HepG2 (cell line): ENCODE results near the gene SURF2. TPM values are rescaled to one million over a fixed set of nuclear protein-coding genes. Genes with fewer than 3 reads are reported as not detected.

ENCODE experiments used
- AFF4 ChIP-seq: sonication (generic); formaldehyde crosslinking; IDR thresholded peaks from 2 replicates; pipeline ENCODE4 v1.4.0; 2020; ENCODE audit warnings: missing genetic modification reagents
- EEA1 ChIP-seq: sonication (generic); formaldehyde crosslinking; IDR thresholded peaks from 2 replicates; pipeline ENCODE4 v1.5.1; 2020; ENCODE audit warnings: mild to moderate bottlenecking, missing genetic modification reagents, borderline replicate concordance
- NFAT5 ChIP-seq: sonication (generic); formaldehyde crosslinking; IDR thresholded peaks from 2 replicates; pipeline ENCODE4 v1.4.0; 2020; ENCODE audit warnings: missing genetic modification reagents
- RNF2 ChIP-seq: fragments of 450-650 bp; conservative IDR thresholded peaks from 2 replicates; pipeline ENCODE4 v1.6.1; 2016; ENCODE audit warnings: low read depth
- YEATS2 ChIP-seq: sonication (generic); formaldehyde crosslinking; IDR thresholded peaks from 2 replicates; pipeline ENCODE4 v1.4.0; 2020; ENCODE audit warnings: missing genetic modification reagents, borderline replicate concordance
- ZBTB38 ChIP-seq: sonication (generic); formaldehyde crosslinking; IDR thresholded peaks from 2 replicates; pipeline ENCODE4 v1.5.1; 2020; ENCODE audit warnings: mild to moderate bottlenecking, missing genetic modification reagents
- ZFX ChIP-seq: sonication (generic); formaldehyde crosslinking; IDR thresholded peaks from 2 replicates; pipeline ENCODE4 v1.4.0; 2020; ENCODE audit warnings: mild to moderate bottlenecking, low read depth, missing genetic modification reagents, moderate library complexity
- ZNF280B ChIP-seq: sonication (generic); formaldehyde crosslinking; IDR thresholded peaks from 2 replicates; pipeline ENCODE4 v1.5.0; 2020; ENCODE audit warnings: missing genetic modification reagents, mild to moderate bottlenecking, borderline replicate concordance
- ZNF329 ChIP-seq: sonication (generic); formaldehyde crosslinking; IDR thresholded peaks from 2 replicates; pipeline ENCODE4 v1.9.0; 2021; ENCODE audit warnings: low read depth, mild to moderate bottlenecking, missing genetic modification reagents
- ZNF790 ChIP-seq: sonication (generic); formaldehyde crosslinking; IDR thresholded peaks from 2 replicates; pipeline ENCODE4 v1.8.0; 2022; ENCODE audit warnings: missing genetic modification reagents, mild to moderate bottlenecking, borderline replicate concordance
- polyA plus RNA-seq, 8 experiments: library from polyadenylated mRNA; depleted of rRNA in 3 of 8; stranded (reverse) in 7 of 8; unstranded in 1 of 8; fragments of >200 nt; fragmentation: Illumina TruSeq in 4 of 8; extraction: Trizol in 4 of 8; gene quantifications; 2 replicates each; pipeline versions ENCODE4 v1.2.1 to v1.2.3, GENCODE V29; 2011 to 2016; ENCODE audit warnings: low read depth in 4 of 8, missing spikeins in 1 of 8, mixed read lengths in 1 of 8; ENCODE audit not compliant: insufficient read depth in 1 of 8
- total RNA-seq, 5 experiments: library from RNA; depleted of rRNA; stranded (reverse); fragments of >200 nt; fragmentation: Illumina TruSeq; extraction: Trizol; gene quantifications; 2 replicates each; pipeline ENCODE4 v1.2.3, GENCODE V29; 2016; ENCODE audit warnings: low read depth in 1 of 5
- TF ChIP-seq, protein P1 (sequence below): sonication (generic); formaldehyde crosslinking; IDR thresholded peaks from 2 replicates; pipeline ENCODE4 v1.4.0; 2020; ENCODE audit warnings: mild to moderate bottlenecking, missing genetic modification reagents
- TF ChIP-seq, protein P2 (sequence below): sonication (generic); formaldehyde crosslinking; IDR thresholded peaks from 2 replicates; pipeline ENCODE4 v1.4.0; 2020; ENCODE audit warnings: missing genetic modification reagents, mild to moderate bottlenecking, borderline replicate concordance

The SURF2 gene
- total and polyA plus RNA-seq, 2 of the 13 experiments (the other 11 are each of a cell fraction or from before 2014, with no cell fraction given) = 6.3 to 13.6 TPM

GRCh38 chr9:133375724-133376654, 19.6 kb downstream of the SURF2 start, which contains the start of the genes STKLD1 and SURF4 (continued):
- TF ChIP-seq ZNF790 (CRISPR knock-in tag) (peak; percentile 51; the same call in 1 of the 2 replicates), ZNF280B (CRISPR knock-in tag) (peak; percentile 56; the same call in 1 of the 2 replicates), ZNF329 (CRISPR knock-in tag) (no peak), AFF4 (CRISPR knock-in tag) (no peak), ZFX (CRISPR knock-in tag) (peak; percentile 98), RNF2 (peak; percentile 66; the same call in 1 of the 2 replicates), ZBTB38 (peak; percentile 77), EEA1 (CRISPR knock-in tag) (peak; percentile 86; the same call in 1 of the 2 replicates), NFAT5 (CRISPR knock-in tag) (peak; percentile 77; the same call in 1 of the 2 replicates), YEATS2 (CRISPR knock-in tag) (peak; percentile 46; the same call in 1 of the 2 replicates)
- TF ChIP-seq, protein P1, sequence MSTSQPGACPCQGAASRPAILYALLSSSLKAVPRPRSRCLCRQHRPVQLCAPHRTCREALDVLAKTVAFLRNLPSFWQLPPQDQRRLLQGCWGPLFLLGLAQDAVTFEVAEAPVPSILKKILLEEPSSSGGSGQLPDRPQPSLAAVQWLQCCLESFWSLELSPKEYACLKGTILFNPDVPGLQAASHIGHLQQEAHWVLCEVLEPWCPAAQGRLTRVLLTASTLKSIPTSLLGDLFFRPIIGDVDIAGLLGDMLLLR (CRISPR knock-in tag) = 0 out of 2 replicates have a peak, but pooled peaks have one; percentile 18
- TF ChIP-seq, protein P2, sequence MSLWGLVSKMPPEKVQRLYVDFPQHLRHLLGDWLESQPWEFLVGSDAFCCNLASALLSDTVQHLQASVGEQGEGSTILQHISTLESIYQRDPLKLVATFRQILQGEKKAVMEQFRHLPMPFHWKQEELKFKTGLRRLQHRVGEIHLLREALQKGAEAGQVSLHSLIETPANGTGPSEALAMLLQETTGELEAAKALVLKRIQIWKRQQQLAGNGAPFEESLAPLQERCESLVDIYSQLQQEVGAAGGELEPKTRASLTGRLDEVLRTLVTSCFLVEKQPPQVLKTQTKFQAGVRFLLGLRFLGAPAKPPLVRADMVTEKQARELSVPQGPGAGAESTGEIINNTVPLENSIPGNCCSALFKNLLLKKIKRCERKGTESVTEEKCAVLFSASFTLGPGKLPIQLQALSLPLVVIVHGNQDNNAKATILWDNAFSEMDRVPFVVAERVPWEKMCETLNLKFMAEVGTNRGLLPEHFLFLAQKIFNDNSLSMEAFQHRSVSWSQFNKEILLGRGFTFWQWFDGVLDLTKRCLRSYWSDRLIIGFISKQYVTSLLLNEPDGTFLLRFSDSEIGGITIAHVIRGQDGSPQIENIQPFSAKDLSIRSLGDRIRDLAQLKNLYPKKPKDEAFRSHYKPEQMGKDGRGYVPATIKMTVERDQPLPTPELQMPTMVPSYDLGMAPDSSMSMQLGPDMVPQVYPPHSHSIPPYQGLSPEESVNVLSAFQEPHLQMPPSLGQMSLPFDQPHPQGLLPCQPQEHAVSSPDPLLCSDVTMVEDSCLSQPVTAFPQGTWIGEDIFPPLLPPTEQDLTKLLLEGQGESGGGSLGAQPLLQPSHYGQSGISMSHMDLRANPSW (CRISPR knock-in tag) = 0 out of 2 replicates have a peak, but pooled peaks have one; percentile 8
